ACC112 (cell line): ENCODE results near the gene DHCR24.

Experiments
- H2AFZ ChIP-seq: fragments of 200-600 bp; sonication (generic); one replicate; pipeline ENCODE4 v1.6.0; 2017; ENCODE audit warnings: antibody characterized with exemption, low read length; ENCODE audit not compliant: unreplicated experiment
- H3K27ac ChIP-seq: fragments of 200-600 bp; sonication (generic); 2 replicates; pipeline ENCODE4 v1.5.1; 2014; ENCODE audit warnings: low read depth, mild to moderate bottlenecking, antibody characterized with exemption, low read length, moderate library complexity
- H3K27me3 ChIP-seq: fragments of 200-600 bp; sonication (generic); 2 replicates; pipeline ENCODE4 v1.6.1; 2014; ENCODE audit warnings: mild to moderate bottlenecking, antibody characterized with exemption, low read length, moderate library complexity, mixed read lengths; ENCODE audit not compliant: insufficient read depth
- H3K36me3 ChIP-seq: fragments of 200-600 bp; sonication (generic); 2 replicates; pipeline ENCODE4 v1.6.1; 2016; ENCODE audit warnings: mild to moderate bottlenecking, antibody characterized with exemption, low read length, moderate library complexity, mixed read lengths; ENCODE audit not compliant: insufficient read depth
- H3K4me1 ChIP-seq: fragments of 200-600 bp; sonication (generic); one replicate; pipeline ENCODE4 v1.6.1; 2016; ENCODE audit warnings: low read length, mixed read lengths; ENCODE audit not compliant: insufficient read depth, unreplicated experiment, control insufficient read depth
- H3K4me3 ChIP-seq: fragments of 200-600 bp; sonication (generic); 2 replicates; pipeline ENCODE4 v1.5.1; 2014; ENCODE audit warnings: mild to moderate bottlenecking, low read depth, low read length
- H3K79me2 ChIP-seq: fragments of 200-600 bp; sonication (generic); one replicate; pipeline ENCODE4 v1.6.0; 2016; ENCODE audit warnings: low read length; ENCODE audit not compliant: control insufficient read depth, unreplicated experiment, insufficient read depth

Gene DHCR24

DNA sequence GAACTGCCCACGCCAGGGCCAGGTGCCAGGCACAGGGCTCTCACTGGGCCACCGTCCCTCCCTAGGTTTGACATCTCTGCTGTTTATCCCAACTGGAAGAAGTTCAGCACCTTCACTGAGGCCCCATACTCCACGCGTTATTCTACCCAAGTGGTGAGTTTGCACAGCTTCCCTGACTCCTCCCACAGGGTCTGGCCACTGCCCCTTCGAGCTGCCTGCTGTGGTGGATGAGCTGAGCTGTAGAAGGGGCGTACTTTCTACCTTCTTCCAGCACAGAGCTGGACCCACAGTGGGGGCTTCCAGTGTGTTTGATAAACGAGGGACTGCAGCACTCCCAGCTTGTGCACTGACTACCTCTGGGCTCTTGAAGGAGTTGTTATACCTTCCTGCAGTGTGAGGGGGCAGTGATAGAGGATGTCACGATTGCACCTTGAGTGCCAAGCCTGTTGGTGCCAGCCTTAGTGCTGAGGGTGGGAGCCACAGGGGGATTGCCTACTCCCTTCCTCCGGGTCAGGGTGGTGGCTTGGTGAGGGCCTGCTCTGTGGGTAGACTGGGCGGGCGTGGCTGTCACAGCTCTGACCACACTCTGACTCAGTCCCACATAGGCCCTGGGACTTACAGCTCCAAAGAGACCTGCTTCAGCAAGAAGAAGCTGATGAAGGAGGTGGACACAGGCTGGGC, 79.9 kb downstream of the DHCR24 start:
- no peak overlapping the region for H2AFZ ChIP-seq
- H3K27me3 ChIP-seq = no peaks in the 10 kb centered on the region
- no peak overlapping the region for H3K4me3 ChIP-seq
- H3K27ac ChIP-seq = no peak overlapping the region
- no peaks in the 10 kb centered on the region for H3K36me3 ChIP-seq
- no peaks in the 10 kb centered on the region for H3K79me2 ChIP-seq
- H3K4me1 ChIP-seq = peaks cover 33% of the 10 kb centered on the region

DNA sequence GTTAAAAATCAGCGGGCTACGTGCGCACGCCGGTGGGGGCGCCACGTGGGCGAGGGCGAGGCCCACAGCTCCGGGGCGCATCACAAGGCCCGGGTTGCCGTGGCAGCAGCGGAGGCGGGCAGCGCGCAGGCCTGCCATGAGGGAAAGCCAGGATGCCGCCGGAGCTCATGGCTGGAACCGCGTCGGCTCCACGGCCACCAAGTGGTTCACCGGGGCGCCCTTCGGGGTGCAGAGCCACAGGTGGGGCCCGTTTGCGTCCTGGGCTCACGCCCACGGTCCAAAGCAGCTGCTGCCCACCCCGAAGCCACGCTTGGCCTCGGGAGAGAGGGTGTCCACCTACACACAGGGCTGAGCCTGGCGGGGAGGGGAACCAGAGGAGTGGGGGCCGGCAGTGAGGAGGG, 81.0 kb downstream of the DHCR24 start:
- H2AFZ ChIP-seq = no peak overlapping the region
- peaks cover 33% of the 10 kb centered on the region for H3K4me1 ChIP-seq

DNA sequence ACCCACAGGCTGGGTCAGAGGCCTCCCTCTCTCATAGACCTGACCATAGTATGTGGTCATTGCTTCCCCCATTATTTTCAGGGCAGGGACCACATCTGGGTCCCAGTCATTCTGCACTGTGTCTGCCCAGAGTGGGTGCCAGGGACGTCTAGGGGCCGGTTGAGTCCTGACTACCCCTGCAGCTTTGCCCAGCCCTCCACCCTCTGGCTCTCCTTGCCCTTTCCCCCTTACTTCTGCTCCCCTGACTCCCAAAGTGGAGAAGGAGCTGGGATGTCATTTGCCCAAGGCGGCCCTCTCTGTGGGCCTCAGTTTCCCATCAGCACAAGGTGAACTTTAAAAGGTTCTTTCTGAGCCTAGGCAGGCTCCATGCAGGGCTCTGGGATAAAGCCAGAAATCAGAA, 81.5 kb downstream of the DHCR24 start:
- Histone ChIP-seq H3K4me3 (no peak overlapping the region), H2AFZ (no peak overlapping the region), H3K79me2 (no peaks in the 10 kb centered on the region), H3K27me3 (peaks cover 15% of the 10 kb centered on the region), H3K36me3 (no peaks in the 10 kb centered on the region), H3K4me1 (peaks cover 33% of the 10 kb centered on the region), H3K27ac (peak overlapping the region; percentile 78)

More for the DNA sequence above, 81.0 kb downstream of the DHCR24 start:
- Histone ChIP-seq H3K4me3 (no peak overlapping the region), H3K36me3 (no peaks in the 10 kb centered on the region), H3K27me3 (peaks cover 10% of the 10 kb centered on the region), H3K79me2 (no peaks in the 10 kb centered on the region), H3K27ac (no peak overlapping the region)

DNA sequence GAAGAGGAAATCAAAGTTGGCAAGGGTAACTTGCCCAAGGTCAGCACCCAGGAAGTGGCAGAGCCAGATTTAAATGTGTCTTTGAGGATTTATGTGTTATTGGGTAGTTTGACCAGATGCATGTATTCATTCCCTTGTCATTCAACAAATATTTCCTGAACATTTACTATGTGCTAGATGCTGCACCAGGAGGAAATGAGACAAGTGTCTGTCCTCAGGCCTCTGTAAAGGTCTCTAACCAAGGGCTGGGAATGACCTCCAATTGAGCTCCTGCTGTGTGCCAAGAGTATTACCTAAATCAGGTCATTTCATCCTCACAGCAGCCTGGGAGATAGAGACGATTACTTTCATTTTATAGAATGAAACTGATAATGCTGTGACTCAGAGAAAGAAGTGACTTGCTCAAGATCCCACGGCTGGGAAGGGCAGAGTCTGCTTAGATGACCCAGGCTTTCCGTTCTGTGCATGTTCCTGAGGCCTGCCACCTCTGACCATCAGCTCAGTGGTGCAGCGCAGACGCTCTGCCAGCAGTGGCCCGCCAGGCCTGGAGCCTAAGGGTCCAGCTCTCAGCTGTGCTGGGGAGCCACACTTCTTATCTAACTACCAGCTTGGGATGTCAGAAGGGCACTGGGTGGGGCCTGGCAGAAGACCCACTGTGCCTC, 82.4 kb downstream of the DHCR24 start:
- Histone ChIP-seq H2AFZ (no peak overlapping the region), H3K36me3 (no peaks in the 10 kb centered on the region), H3K27me3 (peaks cover 22% of the 10 kb centered on the region), H3K4me1 (peaks cover 33% of the 10 kb centered on the region), H3K79me2 (no peaks in the 10 kb centered on the region), H3K27ac (peak overlapping the region; percentile 78), H3K4me3 (peak overlapping the region; percentile 38; the same call in 1 of the 2 replicates)

DNA sequence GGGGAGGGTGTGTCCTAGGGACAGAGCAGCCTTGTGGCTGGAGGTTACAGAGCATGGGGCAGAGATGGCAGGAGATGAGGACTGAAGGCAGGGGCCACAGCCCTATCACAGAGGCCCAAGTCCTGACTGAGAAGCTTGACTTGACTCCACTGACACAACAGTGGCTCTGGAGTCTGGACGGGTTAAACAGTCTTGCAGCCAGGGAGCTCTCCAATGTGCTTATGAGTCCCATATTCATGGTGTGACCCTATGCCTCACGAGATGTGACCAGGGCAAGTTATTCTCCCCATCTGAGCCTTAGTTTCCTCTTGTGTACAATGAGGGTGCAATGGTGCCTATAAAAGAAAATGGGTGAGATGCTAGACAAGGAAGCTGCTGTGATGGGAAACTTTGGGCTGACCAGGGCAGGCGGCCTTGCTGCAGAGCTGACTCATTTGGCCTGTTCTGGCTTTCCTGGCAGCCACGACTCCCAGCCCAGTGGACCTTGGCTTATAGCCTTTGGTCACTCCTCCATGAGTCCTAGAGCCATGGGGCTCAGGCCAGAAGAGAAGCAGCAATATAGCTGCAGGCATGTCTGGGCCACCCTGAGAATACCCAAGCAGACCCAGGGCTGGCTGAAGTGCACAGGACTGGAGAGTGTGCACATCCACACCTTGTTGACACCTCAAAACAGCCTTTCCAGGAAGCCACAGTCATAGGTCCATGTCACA, 83.1 kb downstream of the DHCR24 start:
- no peak overlapping the region for H2AFZ ChIP-seq
- no peaks in the 10 kb centered on the region for H3K79me2 ChIP-seq
- H3K27me3 ChIP-seq = peaks cover 22% of the 10 kb centered on the region
- no peaks in the 10 kb centered on the region for H3K36me3 ChIP-seq
- peak overlapping the region; percentile 38; the same call in 1 of the 2 replicates for H3K4me3 ChIP-seq
- peaks cover 39% of the 10 kb centered on the region for H3K4me1 ChIP-seq
- peak overlapping the region; percentile 78 for H3K27ac ChIP-seq

DNA sequence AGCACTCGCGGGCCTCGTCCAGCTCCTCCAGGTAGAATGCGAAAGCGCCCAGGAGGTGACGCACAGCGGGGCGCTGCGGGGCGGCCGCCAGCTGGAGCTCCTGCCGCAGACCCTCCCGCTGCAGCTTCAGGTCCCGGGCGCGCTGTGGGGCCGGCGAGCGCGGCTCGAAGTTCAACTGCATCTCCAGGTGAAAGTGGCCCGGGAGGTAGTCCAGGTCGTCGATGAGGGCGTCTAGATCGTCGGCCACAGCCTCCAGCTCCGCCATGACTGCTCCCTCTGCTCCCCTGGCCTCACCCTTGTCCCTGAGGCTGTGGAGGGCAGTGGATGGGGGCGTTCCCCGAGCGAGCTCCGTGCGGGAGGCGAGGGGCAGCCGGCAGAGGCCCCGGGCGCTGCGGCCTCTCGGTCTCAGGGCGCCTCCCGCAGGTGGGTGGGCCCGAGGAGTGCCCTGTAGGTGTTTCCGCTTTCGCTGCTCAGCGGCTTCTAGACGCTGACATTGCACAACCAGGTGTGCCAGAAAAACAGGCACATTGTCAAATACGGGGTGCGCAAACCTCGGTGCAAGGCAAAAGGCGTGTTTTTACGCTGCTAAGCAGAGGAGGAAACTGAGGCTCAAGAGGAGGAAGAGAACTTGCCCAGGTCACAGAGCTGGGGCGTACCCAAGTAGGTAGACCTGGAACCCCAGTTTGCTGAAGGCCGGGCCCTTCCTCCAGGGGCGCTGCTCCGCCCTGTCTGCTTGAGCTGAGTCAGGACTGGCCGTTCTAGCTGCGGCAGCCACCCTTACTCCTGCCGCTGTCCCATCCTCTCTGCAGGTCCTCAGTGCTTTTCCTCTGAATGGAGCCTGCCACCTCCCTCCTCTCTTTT, 85.9 kb downstream of the DHCR24 start, which contains the start of gene TTC22:
Gene TTC22 (minus strand): TSS at position 425 of the 861 bp plus-strand sequence. CDS start 160 bp downstream, at position 265.
- H3K4me3 ChIP-seq = peak within 1 kb of the TSS; percentile 60; the same call in 1 of the 2 replicates
- peak within 1 kb of the TSS; percentile 71 for H2AFZ ChIP-seq
- no peak within 1 kb of the TSS for H3K27ac ChIP-seq
- no peaks in the 10 kb centered on the region for H3K79me2 ChIP-seq
- H3K27me3 ChIP-seq = peaks cover 22% of the 10 kb centered on the region
- H3K36me3 ChIP-seq = no peaks in the 10 kb centered on the region
- peaks cover 29% of the 10 kb centered on the region for H3K4me1 ChIP-seq

DNA sequence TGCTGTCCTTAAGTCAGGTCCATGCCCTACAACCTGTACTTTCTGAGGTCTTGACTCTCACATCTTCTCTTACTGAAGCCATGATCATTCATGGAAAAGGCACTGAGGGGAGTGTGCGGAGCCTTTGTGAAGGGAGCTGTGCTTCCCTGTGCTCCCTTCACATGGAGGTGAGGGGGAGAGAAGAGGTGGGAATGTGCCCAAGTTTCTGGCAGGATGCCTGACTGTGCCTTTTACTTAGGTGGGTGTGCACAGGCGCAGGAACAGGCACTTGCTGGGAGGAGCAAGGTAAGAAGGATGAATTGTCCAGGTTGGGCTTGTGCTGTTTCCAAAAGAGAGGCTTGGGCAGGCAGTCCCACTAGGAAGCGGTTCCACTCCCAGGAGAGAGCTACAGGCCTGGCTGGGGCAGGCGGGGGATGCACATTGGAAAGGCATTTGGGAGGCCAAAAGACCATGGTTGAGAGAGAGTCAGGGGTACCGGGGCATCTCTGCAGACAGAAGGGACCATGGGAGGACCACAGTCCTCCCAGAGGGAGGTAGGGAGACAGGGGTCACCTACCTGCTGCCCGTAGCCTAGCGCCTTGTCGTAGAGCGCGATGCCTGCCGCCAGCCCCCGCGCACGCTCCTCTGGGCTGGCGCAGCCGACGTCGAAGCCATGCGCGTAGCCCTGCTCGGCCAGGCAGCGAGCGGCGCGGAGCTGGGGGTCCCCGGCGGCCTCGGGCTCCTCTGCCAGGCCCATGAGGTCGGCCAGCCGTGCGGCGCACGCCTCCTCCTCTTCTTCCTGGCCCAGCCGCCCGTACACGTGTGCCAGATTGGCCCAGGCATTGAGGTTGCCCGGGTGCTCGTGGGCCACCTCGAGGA, 86.7 kb downstream of the DHCR24 start:
- Histone ChIP-seq H2AFZ (no peak overlapping the region), H3K4me1 (peaks cover 30% of the 10 kb centered on the region), H3K27me3 (peaks cover 22% of the 10 kb centered on the region), H3K79me2 (no peaks in the 10 kb centered on the region), H3K36me3 (no peaks in the 10 kb centered on the region), H3K4me3 (peak overlapping the region; percentile 60; the same call in 1 of the 2 replicates), H3K27ac (no peak overlapping the region)
